WI38 (cell line): Measurements from ENCODE around the gene LCMT2.

Experiments
- H3K4me3 ChIP-seq: 2 replicates; pipeline ENCODE4 v1.5.1; 2011; ENCODE audit warnings: low read depth, mild to moderate bottlenecking, control low read depth, low read length
- CTCF ChIP-seq: IDR thresholded peaks from 2 replicates; pipeline ENCODE4 v1.5.1; 2012; ENCODE audit warnings: low read depth, mild to moderate bottlenecking, control low read depth, low read length

The LCMT2 gene

GRCh38 chr15:43360821-43361220 is 30.4 kb upstream of the LCMT2 start:
- H3K4me3 ChIP-seq: no peak overlapping the region

GRCh38 chr15:43352693-43353382 is 22.5 kb upstream of the LCMT2 start:
- H3K4me3 ChIP-seq: no peak overlapping the region

More at GRCh38 chr15:43360821-43361220, 30.4 kb upstream of the LCMT2 start:
- no peak for TF ChIP-seq CTCF

GRCh38 chr15:43347114-43347513 is 16.7 kb upstream of the LCMT2 start:
- no peak overlapping the region for H3K4me3 ChIP-seq
- no peak for TF ChIP-seq CTCF

More at GRCh38 chr15:43352693-43353382, 22.5 kb upstream of the LCMT2 start:
- no peak for TF ChIP-seq CTCF

DNA sequence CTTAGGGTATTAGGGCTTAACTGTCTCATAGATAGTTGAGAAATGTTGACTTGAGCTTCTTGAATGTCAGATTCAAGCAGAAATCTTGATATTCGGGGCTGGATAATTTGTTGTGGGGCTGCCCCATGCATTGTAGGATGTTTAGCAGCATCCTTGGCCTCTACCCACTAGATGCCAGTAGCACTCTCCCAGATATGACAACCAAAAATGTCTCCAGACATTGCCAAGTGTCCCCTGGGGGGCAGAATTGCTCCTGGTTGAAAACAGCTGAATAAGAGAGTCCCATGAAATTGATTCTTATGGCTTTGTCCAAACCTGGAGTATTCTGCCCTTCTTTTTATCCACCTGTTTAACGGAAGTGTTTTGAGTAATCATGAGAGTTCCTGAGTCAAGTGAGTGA is 15.9 kb upstream of the LCMT2 start:
- no peak overlapping the region for H3K4me3 ChIP-seq
- TF ChIP-seq CTCF: no peak

- TF ChIP-seq CTCF: no peak
- peak overlapping the region; percentile 74 for H3K4me3 ChIP-seq
Measured at GRCh38 chr15:43330780-43331087, 361 bp upstream of the LCMT2 start.

DNA sequence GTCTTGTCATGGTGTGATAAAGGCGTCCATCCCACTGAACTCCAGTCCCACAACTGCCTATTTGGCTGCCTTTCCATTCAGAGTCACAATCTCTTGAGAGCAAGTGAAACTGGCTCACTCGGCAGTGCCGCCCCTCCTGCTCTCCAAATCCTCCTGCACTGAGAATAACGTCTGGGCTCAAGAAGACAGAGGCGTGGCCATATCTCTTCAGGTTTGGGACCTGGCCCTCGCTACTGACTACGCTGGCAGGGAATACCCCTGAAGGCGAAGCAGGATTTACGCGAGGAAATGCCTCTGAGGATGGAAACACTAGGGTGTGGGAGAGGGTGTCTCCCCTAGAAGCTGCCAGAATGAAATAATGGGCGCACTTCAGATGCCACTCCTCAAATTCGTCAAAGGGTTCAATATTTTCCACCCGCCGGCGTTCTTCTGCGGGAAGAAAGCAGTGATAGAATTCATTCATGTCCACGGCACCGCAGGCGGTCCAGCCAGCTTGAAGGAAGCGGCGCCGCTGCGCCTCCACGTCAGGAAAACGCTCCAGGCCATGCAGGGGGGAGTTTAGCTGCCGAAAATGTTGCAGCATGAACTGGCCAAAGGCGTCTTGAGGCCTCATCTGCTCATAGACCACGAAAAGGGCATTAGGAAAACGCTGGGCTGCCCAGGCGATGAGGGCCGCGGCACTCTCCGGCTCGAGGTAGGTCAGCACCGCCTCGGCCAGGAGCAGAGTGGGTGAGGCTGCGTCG is 985 bp downstream of the LCMT2 start:
- H3K4me3 ChIP-seq: peak overlapping the region; percentile 74
- no peak for TF ChIP-seq CTCF

GRCh38 chr15:43325039-43325684 is 5.2 kb downstream of the LCMT2 start:
- TF ChIP-seq CTCF: no peak
- H3K4me3 ChIP-seq: no peak overlapping the region
